UCSD-AML1 (cell line): ENCODE results near the gene MADCAM1.

Experiments
- DNase-seq: peaks from one replicate; lab custom pipeline; 2025; ENCODE audit not compliant: unreplicated experiment; lab: John Stamatoyannopoulos, UW

MADCAM1 gene

DNA sequence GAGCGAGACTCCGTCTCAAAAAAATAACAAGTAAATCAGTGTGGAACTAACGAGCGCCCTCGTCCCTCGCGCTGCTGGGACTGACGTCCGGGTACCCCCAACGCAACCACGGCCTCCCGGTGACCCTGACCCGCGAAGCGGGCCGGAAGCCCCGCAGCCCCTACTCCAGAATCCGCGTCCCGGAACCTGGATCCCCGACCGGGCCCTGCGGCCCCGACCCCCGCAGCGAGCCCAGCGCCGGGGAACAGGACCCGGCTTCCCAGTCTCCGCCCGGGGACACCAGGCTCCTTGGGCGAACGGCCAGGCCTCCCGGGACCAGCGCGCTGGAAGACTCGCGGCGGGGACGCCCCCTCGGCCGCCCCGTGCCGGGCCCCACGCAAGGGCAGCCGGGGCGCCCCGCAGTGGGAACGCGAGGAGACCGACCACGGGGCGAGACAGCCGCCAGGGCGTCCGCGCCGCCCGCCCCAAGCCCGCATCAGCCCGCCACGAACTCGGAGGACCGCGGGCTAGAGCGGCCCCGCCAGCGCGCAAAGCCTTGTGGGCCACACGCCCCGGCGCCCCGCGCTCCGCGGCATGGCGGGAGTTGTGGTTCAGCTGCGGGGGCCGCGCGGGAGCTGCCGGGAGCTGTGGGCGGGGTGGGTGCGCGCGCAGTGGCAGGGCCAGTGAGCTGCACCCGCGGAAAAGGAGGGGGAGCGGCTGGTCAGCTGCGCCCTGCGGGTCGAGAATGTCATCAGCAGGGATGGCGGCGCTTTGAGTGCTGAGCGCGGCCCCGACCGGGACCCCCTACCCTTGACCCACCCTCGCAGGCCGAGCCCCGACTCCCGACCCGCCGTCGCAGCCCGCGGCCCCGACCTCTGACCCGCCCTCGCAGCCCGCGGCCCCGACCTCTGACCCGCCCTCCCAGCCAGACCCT lies 7.5 kb upstream of the MADCAM1 start:
- peak; percentile 96 for DNase-seq

GRCh38 chr19:489418-490196 lies 6.7 kb upstream of the MADCAM1 start:
- no peak for DNase-seq

GRCh38 chr19:491146-491741 lies 5.0 kb upstream of the MADCAM1 start:
- peak; percentile 30 for DNase-seq

DNA sequence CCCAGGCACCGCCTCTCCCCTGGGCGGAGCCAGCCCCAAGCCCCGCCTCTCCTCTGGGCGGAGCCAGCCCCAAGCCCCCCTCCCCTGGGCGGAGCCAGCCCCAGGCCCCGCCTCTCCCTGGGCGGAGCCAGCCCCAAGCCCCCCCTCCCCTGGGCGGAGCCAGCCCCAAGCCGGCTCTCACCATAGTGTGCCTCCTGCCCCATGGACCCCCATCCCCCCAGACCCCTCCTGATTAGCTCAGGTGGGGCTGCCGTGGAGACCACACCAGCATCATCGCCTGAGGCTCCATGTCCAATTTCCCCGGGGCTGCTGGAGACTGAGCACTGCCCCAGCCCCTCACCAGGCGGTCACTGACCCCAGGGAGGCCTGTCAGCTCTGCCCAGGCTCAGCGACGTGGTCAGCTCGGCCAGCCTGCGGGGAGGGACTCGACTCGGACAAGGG lies 4.2 kb upstream of the MADCAM1 start:
- peak; percentile 28 for DNase-seq

GRCh38 chr19:493391-494170 lies 2.7 kb upstream of the MADCAM1 start:
- no peak for DNase-seq

DNA sequence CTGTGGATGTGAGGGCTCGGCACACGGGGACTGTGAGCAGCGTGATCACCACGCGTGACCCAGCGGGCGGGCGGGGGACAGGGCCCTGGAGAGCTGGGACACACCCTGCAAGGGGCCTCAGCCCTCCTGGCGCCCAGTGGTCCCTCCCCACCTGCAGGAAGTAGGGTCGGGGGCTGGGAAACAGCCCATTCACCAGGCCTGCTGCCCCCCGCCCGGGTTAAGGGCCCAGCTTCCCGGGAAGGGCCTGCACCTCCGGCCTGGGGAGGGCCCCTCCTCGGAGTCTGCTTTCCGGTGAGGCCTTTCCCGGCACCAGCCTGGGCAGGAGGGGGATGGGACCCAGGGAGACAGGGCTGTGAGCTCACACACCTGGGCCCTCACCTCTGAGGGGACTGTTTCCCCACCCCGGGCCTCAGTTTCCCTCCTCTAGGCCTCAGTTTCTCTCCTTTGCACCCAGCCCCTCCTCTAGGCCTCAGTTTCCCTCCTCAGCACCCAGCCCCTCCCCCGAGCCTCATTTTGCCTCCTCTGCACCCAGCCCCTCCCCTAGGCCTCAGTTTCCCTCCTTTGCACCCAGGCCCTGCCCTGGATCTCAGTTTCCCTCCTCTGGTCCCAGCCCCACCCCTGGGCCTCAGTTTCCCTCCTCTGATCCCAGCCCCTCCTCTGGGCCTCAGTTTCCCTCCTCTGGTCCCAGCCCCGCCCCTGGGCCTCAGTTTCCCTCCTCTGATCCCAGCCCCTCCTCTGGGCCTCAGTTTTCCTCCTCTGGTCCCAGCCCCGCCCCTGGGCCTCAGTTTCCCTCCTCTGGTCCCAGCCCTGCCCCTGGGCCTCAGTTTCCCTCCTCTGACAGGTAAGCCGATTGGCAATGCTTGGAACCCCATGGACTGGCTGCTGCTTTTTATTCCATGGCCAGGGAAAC lies 1.9 kb upstream of the MADCAM1 start:
- DNase-seq: no peak

- no peak for DNase-seq
These were observed 1.2 kb upstream of the MADCAM1 start for GRCh38 chr19:495081-495401.

GRCh38 chr19:495402-496111 lies 729 bp upstream of the MADCAM1 start:
- peak; percentile 58 for DNase-seq

DNA sequence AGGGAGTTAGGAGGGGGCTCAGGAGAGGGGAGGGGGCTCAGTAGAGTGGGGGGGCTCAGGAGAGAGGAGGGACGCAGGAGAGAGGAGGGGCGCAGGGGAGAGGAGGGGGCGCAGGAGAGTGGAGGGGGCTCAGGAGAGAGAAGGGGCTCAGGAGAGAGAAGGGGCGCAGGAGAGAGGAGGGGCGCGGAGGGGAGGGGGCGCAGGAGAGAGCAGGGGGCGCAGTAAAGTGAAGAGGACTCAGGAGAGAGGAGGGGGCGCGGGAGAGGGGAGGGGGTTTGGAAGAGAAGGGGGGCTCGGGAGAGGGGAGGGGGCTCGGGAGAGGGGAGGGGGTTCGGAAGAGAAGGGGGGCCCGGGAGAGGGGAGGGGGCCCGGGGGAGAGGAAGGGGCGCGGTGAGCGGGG lies 700 bp downstream of the MADCAM1 start:
- DNase-seq: no peak

DNA sequence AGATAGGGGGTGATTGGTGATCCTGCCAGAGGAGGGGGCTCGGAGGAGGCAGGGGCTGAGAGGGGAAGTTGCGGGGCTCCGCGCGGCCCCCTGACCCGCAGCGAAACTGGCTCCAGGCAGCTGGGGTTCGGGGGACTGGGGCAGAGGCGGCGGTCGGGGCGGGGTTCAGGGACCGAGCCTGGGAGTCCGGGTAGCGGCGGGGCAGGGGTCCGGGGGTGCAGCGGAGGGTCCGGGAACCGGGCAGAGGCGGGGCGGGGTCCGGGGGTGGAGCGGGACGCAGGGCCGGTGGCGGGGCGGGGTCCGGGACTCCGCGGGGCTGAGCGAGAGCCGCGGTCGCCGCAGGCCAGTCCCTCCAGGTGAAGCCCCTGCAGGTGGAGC lies 1.2 kb downstream of the MADCAM1 start:
- no peak for DNase-seq

GRCh38 chr19:497869-498510 lies 1.7 kb downstream of the MADCAM1 start:
- no peak for DNase-seq

GRCh38 chr19:498511-498891 lies 2.2 kb downstream of the MADCAM1 start:
- DNase-seq: no peak

- no peak for DNase-seq
These were observed 2.8 kb downstream of the MADCAM1 start for GRCh38 chr19:498977-499623.

DNA sequence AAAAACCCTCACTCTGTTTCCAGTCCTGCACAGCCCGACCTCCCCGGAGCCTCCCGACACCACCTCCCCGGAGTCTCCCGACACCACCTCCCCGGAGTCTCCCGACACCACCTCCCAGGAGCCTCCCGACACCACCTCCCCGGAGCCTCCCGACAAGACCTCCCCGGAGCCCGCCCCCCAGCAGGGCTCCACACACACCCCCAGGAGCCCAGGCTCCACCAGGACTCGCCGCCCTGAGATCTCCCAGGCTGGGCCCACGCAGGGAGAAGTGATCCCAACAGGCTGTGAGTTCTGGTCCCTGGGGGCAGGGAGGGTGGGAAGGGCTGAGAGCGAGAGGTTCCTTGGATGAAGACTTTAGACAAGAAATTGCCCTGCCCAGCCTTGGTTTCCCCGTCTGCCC lies 5.4 kb downstream of the MADCAM1 start:
- DNase-seq: no peak

DNA sequence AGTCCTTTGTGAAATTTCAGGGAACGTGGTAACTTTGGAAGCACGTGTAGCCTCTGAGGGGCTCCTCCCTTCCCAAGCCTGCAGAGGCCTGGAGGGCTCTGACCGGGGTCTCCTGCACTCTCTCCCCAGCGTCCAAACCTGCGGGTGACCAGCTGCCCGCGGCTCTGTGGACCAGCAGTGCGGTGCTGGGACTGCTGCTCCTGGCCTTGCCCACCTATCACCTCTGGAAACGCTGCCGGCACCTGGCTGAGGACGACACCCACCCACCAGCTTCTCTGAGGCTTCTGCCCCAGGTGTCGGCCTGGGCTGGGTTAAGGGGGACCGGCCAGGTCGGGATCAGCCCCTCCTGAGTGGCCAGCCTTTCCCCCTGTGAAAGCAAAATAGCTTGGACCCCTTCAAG lies 8.3 kb downstream of the MADCAM1 start:
- no peak for DNase-seq

GRCh38 chr19:506404-507285 lies 10.4 kb downstream of the MADCAM1 start:
- peak; percentile 97 for DNase-seq
